GM12874 (cell line): ENCODE data around the gene GALNT18.

Experiments used
- TF ChIP-seq, protein P1 (sequence below): IDR thresholded peaks from 2 replicates; pipeline ENCODE4 v1.5.1; 2011; ENCODE audit warnings: low read depth, mild to moderate bottlenecking, control low read depth, low read length, moderate library complexity; ENCODE audit not compliant: insufficient read depth

GALNT18 gene

GRCh38 chr11:11380340-11380739 is 241.5 kb downstream of the GALNT18 start:
- TF ChIP-seq, protein P1, sequence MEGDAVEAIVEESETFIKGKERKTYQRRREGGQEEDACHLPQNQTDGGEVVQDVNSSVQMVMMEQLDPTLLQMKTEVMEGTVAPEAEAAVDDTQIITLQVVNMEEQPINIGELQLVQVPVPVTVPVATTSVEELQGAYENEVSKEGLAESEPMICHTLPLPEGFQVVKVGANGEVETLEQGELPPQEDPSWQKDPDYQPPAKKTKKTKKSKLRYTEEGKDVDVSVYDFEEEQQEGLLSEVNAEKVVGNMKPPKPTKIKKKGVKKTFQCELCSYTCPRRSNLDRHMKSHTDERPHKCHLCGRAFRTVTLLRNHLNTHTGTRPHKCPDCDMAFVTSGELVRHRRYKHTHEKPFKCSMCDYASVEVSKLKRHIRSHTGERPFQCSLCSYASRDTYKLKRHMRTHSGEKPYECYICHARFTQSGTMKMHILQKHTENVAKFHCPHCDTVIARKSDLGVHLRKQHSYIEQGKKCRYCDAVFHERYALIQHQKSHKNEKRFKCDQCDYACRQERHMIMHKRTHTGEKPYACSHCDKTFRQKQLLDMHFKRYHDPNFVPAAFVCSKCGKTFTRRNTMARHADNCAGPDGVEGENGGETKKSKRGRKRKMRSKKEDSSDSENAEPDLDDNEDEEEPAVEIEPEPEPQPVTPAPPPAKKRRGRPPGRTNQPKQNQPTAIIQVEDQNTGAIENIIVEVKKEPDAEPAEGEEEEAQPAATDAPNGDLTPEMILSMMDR = no peak

GRCh38 chr11:11379661-11380060 is 242.1 kb downstream of the GALNT18 start:
- TF ChIP-seq, protein P1 = no peak

DNA sequence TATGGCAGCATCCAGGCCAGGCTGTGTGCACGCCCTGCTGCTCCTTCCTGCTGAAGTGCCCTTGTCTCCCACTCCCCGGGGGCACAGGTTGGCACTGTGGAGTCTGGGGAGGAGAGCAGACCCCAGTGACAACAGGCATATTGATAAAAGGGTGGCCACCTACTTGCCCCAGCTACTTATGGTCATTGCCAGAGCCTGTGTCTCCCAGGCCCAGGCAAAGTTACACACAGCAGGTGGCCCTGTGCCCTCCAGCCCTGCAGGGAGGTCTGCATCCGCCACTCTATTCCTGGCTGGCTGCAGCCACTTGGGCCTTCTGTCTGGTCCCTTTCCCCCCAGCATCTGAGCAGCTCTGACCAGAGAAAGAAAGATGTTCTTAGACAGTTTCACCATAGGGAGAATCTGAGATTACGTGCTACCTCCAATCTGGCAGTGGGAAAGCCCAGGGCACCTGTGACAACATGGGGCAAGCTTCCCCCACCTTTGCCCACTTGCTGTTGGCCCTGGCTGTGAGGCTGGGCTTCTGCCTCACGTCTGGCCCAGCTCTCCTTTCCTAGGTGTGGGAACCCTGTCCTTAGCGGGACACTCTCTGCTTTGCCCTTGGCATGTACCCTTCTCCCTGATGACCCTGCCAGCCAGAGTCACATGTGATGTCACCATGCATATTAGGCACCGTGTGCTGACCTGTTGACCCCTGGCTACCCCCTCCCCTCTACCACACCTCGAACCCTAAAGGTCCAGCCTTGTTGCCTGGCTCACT is 243.4 kb downstream of the GALNT18 start:
- TF ChIP-seq, protein P1 = no peak

GRCh38 chr11:11374358-11375148 is 247.3 kb downstream of the GALNT18 start:
- TF ChIP-seq, protein P1 = no peak

DNA sequence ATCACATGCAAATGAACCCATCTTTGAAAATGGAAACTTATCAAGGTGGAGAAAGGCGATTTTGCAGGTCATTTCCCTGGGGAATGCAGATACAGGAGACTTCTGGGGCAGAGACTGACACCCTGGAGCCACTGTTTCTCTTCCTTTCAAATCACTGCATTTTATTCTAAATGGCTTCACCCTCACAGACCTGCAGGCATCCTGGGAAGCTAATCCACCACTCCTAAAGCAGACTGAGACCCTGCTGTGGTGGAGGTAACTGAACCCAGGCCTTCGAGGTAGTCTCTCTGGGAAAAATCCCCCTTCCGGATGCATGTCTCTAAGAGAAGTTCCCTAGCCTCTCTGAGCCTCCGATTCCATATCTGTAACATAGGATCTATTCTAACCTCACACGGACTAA is 247.9 kb downstream of the GALNT18 start:
- TF ChIP-seq, protein P1 = no peak

- TF ChIP-seq, protein P1 = no peak
Measured at GRCh38 chr11:11372461-11372860, 249.3 kb downstream of the GALNT18 start.

- TF ChIP-seq, protein P1 = no peak
Measured at GRCh38 chr11:11370962-11371303, 250.9 kb downstream of the GALNT18 start.
